Neuron (in vitro differentiated cells): ENCODE data around the gene FMO3.

Source experiments
- H2AFZ ChIP-seq: one replicate; pipeline ENCODE4 v1.6.1; 2013; ENCODE audit warnings: low read depth, mild to moderate bottlenecking, inconsistent platforms, low read length, moderate library complexity
- H3K27me3 ChIP-seq: one replicate; pipeline ENCODE4 v1.6.1; 2013; ENCODE audit warnings: low read length; ENCODE audit not compliant: insufficient read depth
- H3K36me3 ChIP-seq: one replicate; pipeline ENCODE4 v1.6.1; 2013; ENCODE audit warnings: low read length; ENCODE audit not compliant: insufficient read depth
- H3K4me1 ChIP-seq: one replicate; pipeline ENCODE4 v1.6.1; 2013; ENCODE audit warnings: low read length; ENCODE audit not compliant: insufficient read depth
- H3K4me3 ChIP-seq: 2 replicates; pipeline ENCODE4 v1.5.1; 2013; ENCODE audit warnings: mild to moderate bottlenecking, low read length, moderate library complexity
- H3K9me3 ChIP-seq: one replicate; pipeline ENCODE4 v1.6.1; 2013; ENCODE audit warnings: low read length

FMO3 gene

DNA sequence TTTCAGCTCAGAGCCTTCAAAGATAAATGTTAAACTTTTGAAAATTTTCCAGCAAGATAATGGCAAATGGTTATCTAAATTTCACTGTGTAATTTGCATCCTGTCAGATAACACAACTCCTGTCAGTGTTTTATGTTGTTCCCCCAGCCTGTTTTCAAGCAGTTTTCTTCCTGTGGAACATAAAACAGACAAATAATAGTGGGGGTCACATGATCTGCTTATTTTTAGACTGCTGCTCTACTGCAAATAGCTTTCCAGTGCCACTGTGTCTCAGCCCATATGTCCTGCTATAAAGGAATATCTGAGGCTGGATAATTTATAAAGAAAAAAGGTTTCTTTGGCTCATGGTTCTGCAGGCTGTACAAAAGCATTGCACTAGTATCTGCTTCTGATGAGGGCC, 32.2 kb downstream of the FMO3 start:
- H3K4me3 ChIP-seq: no peak overlapping the region
- no peak overlapping the region for H2AFZ ChIP-seq
- H3K4me1 ChIP-seq: no peaks in the 10 kb centered on the region
- H3K27me3 ChIP-seq: no peaks in the 10 kb centered on the region
- no peaks in the 10 kb centered on the region for H3K36me3 ChIP-seq
- H3K9me3 ChIP-seq: no peaks in the 10 kb centered on the region

- no peak overlapping the region for H3K4me3 ChIP-seq
- no peaks in the 10 kb centered on the region for H3K4me1 ChIP-seq
- H2AFZ ChIP-seq: no peak overlapping the region
- H3K36me3 ChIP-seq: no peaks in the 10 kb centered on the region
- H3K9me3 ChIP-seq: no peaks in the 10 kb centered on the region
- H3K27me3 ChIP-seq: no peaks in the 10 kb centered on the region
These were observed 35.8 kb downstream of the FMO3 start for GRCh38 chr1:171126504-171126903.

DNA sequence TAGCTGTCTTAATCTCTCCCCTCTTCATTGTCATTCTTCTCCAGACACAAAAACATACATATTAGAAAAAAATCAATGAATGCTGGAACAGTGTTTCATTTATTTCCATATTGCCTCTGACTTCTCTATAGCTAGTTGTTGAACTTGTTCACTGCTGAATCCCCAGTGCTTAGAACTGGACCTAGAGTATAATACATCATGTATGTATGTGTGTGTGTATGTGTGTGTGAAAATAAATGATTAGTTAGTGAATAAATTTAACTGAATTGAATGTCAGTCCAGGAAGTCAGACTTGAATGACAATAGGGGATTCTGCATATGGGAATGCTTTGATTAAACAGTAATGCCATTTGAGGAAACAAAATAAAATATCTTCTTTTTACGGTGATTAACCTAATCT, 36.4 kb downstream of the FMO3 start:
- H3K4me3 ChIP-seq: no peak overlapping the region
- H3K4me1 ChIP-seq: no peaks in the 10 kb centered on the region
- H2AFZ ChIP-seq: no peak overlapping the region
- H3K9me3 ChIP-seq: no peaks in the 10 kb centered on the region
- H3K27me3 ChIP-seq: no peaks in the 10 kb centered on the region
- no peaks in the 10 kb centered on the region for H3K36me3 ChIP-seq

GRCh38 chr1:171127501-171127900, 36.8 kb downstream of the FMO3 start:
- Histone ChIP-seq H3K4me1 (no peaks in the 10 kb centered on the region), H3K36me3 (no peaks in the 10 kb centered on the region), H3K9me3 (no peaks in the 10 kb centered on the region), H2AFZ (no peak overlapping the region), H3K27me3 (no peaks in the 10 kb centered on the region), H3K4me3 (no peak overlapping the region)

DNA sequence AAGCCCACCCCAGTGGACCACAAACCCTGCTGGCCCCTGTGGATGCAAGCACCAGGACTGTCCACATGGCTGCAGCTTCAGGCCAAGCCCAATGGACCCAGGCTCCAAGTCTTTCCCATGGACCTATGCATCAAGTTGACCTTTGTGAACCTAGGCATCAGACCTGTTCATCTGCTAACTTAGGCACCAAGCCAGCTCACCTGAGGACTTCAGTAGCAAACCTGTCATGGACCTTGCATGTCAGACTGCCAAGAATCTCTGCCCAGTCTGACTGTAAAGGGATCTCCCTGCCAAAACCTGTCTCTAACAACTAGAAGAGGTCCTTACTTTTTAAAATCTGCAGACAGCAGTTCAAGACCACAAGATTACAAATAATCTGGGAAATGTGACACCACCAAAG, 37.8 kb downstream of the FMO3 start:
- Histone ChIP-seq H3K4me1 (no peaks in the 10 kb centered on the region), H2AFZ (no peak overlapping the region), H3K4me3 (no peak overlapping the region), H3K36me3 (no peaks in the 10 kb centered on the region), H3K9me3 (no peaks in the 10 kb centered on the region), H3K27me3 (no peaks in the 10 kb centered on the region)

- Histone ChIP-seq H3K27me3 (no peaks in the 10 kb centered on the region), H2AFZ (no peak overlapping the region), H3K36me3 (no peaks in the 10 kb centered on the region), H3K9me3 (no peaks in the 10 kb centered on the region), H3K4me1 (no peaks in the 10 kb centered on the region), H3K4me3 (no peak overlapping the region)
These were observed 43.7 kb downstream of the FMO3 start for GRCh38 chr1:171134204-171134923.

DNA sequence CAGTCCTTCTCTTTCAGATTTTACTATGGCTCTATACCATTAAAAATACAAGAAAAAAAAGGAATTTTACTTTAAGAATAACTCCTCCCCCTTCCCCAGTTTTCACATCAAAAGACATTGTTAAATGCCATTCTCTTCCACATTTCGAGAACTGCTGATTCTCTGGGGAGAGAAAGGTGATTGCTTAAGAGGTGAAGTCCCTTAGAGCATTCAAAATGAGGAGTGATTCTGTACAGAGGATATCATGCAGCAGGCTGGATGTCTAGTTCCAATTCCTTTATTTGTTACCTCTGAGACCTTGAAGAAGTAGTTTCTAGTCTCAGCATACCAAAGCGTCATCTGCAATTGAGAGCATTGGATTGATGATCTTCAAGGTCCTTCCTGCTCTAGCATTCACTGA, 46.9 kb downstream of the FMO3 start:
- H2AFZ ChIP-seq: no peak overlapping the region
- H3K4me3 ChIP-seq: no peak overlapping the region
- no peaks in the 10 kb centered on the region for H3K9me3 ChIP-seq
- H3K36me3 ChIP-seq: no peaks in the 10 kb centered on the region
- H3K27me3 ChIP-seq: no peaks in the 10 kb centered on the region
- H3K4me1 ChIP-seq: no peaks in the 10 kb centered on the region

DNA sequence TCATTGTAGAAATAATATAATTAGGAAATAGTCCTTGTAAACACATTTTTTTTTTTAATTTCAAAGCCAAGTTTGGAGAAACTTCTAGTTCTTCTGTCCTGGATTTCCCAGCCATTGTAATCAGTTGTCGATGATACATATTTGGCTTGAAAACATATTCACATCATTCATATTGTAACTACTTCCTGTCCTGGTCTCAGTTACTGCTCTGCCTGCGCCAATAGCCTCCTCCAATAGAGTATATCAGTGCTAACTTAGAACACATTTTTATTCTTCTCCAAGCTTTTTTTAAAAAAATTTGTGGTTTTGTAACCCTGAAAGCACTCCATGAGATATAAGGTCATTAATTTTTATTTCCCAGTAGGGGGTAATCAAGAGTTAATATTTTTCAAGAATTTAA, 48.3 kb downstream of the FMO3 start:
- Histone ChIP-seq H3K36me3 (no peaks in the 10 kb centered on the region), H3K9me3 (no peaks in the 10 kb centered on the region), H3K27me3 (no peaks in the 10 kb centered on the region), H3K4me1 (no peaks in the 10 kb centered on the region), H2AFZ (no peak overlapping the region), H3K4me3 (no peak overlapping the region)

DNA sequence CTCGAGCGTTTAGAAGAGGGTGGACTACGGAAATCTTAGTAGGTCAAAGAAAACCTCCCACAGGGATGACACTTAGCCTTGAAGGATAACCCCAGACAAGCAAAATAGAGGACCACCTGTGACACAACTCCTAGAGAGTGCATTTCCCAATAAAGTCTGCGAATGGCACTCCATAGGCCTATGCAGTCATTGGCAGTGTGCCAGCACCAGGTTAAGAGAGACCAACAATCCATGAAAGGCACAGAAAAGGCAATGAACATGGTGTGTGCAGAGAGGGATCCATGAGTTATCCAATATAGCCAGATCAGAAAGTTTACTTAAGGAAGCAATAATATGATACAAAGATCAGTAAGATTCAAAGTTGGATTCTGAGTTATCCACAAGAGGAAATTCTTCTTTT, 49.2 kb downstream of the FMO3 start:
- no peak overlapping the region for H2AFZ ChIP-seq
- no peaks in the 10 kb centered on the region for H3K9me3 ChIP-seq
- no peaks in the 10 kb centered on the region for H3K27me3 ChIP-seq
- H3K4me3 ChIP-seq: no peak overlapping the region
- H3K36me3 ChIP-seq: no peaks in the 10 kb centered on the region
- no peaks in the 10 kb centered on the region for H3K4me1 ChIP-seq

DNA sequence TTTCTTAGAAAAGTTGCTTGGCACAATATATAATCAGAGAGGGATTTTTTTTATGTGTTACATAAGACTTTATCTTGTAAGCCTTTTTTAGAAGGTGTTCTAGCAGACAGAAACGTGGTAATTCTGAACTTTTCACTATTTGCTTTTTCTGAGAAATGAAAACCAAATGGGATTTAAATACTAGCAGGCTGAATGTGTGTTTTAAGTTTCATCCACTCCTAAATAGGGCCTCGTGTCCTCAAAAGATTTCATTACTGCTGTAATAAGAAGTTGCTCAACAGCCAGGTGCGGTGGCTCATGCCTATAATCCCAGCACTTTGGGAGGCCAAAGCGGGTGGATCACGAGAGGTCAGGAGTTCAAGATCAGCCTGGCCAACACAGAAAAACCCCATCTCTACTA, 49.7 kb downstream of the FMO3 start:
- no peak overlapping the region for H3K4me3 ChIP-seq
- no peaks in the 10 kb centered on the region for H3K4me1 ChIP-seq
- no peaks in the 10 kb centered on the region for H3K27me3 ChIP-seq
- no peaks in the 10 kb centered on the region for H3K36me3 ChIP-seq
- no peaks in the 10 kb centered on the region for H3K9me3 ChIP-seq
- H2AFZ ChIP-seq: no peak overlapping the region

DNA sequence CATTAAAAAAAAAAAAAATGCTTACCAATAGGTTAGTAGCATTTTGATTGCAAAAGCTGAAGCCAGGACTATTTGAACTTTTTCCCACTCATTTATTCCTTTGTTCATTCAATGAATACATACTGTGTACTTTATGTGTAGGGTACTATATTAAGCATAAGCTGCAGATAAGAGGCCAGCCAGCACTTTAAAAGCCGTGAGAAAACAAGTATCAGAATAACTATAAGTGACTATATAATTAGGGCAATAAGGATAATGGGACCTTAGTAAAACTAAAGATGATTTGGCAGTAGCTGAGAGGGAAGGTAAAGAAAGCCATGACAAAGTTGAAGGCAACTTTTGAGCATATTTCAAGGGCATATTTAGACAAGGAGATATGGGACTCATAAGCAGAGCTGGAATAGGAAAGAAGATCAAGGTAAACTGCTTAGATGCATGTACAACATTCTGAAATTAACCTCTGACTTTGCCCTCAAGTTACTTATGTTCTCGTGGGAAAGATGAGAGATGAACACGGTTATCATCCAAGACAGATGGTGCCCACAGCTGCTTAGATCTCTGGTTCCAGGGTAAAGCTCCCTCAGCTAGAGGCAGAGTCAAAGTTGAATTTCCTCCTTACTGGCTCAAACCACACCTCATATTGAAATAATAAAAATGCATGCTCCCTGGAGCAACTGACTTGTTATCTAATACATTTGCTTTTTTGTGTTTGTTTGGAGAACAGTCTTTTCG, 50.4 kb downstream of the FMO3 start:
- no peaks in the 10 kb centered on the region for H3K9me3 ChIP-seq
- no peaks in the 10 kb centered on the region for H3K27me3 ChIP-seq
- H2AFZ ChIP-seq: no peak overlapping the region
- H3K4me1 ChIP-seq: no peaks in the 10 kb centered on the region
- H3K4me3 ChIP-seq: no peak overlapping the region
- no peaks in the 10 kb centered on the region for H3K36me3 ChIP-seq

DNA sequence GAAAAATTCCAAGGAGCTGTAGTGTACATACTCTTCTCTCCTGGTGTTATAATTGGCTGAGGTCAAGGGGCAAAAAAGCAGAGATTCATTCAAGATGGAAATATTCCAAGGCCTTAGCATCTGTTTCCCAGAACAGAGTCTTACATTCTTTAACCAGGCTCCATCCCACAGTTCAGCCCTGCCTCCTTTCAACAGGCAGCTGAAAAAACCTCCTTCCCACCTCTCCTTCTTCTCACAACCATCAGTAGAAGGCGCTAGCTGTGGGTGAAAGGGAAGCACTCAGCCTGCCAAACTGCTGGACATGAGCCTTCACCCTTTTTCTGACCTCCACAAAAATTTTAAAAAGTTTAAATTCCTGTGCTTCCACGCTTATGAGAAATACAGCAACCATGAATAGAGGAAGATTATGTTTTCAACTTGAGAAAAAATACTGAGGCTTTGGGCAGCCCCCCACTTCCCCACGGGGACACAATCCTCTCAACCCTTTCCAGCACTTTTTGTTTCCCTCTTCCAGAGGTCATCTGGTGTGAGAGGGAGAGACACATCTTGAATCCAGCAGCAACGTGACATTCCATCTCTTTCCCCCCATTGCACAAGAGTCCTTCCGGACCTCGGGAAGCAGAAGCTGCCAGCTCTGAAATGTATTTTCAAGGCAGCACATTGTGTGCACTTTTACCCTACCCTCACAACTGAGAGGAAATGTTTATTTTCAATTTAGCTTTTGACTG, 51.1 kb downstream of the FMO3 start:
- Histone ChIP-seq H3K4me1 (no peaks in the 10 kb centered on the region), H3K27me3 (no peaks in the 10 kb centered on the region), H3K4me3 (no peak overlapping the region), H2AFZ (no peak overlapping the region), H3K9me3 (no peaks in the 10 kb centered on the region), H3K36me3 (no peaks in the 10 kb centered on the region)
